ENCODE measurements around the gene CTSL.

The CTSL gene

GRCh38 chr9:87771316-87772006 lies 45.5 kb downstream of the CTSL start:
- Histone ChIP-seq H3K27ac (no peak overlapping the region), H3K79me2 (ENCODE audit: insufficient read depth, low read depth) (no peaks in the 10 kb centered on the region), H3K9ac (no peak overlapping the region), H3K4me2 (no peak overlapping the region), H4K20me1 (ENCODE audit: insufficient read depth) (no peaks in the 10 kb centered on the region), H3K4me1 (ENCODE audit: low read depth, poor library complexity, severe bottlenecking) (no peaks in the 10 kb centered on the region), H3K4me3 (IDR thresholded peaks at IDR 0.05; ENCODE audit: insufficient read depth, low read depth, low read length) (no peak overlapping the region), H2AFZ (ENCODE audit: low read depth) (no peak overlapping the region), H3K36me3 (ENCODE audit: insufficient read depth) (no peaks in the 10 kb centered on the region), H3K27me3 (ENCODE audit: insufficient read depth, low read depth) (no peaks in the 10 kb centered on the region)
- TF ChIP-seq CTCF (conservative IDR thresholded peaks at IDR 0.05; ENCODE audit: low read depth, low read length), result no peak

GRCh38 chr9:87776481-87777379 lies 50.8 kb downstream of the CTSL start:
- H3K9ac ChIP-seq, result no peak overlapping the region
- H3K27ac ChIP-seq, result no peak overlapping the region
- no peak for TF ChIP-seq CTCF (conservative IDR thresholded peaks at IDR 0.05; ENCODE audit: low read depth, low read length)
- no peaks in the 10 kb centered on the region for H3K4me1 ChIP-seq (ENCODE audit: low read depth, poor library complexity, severe bottlenecking)
- no peaks in the 10 kb centered on the region for H3K27me3 ChIP-seq (ENCODE audit: insufficient read depth, low read depth)
- H3K79me2 ChIP-seq (ENCODE audit: insufficient read depth, low read depth), result no peaks in the 10 kb centered on the region
- no peak overlapping the region for H2AFZ ChIP-seq (ENCODE audit: low read depth)
- no peaks in the 10 kb centered on the region for H3K36me3 ChIP-seq (ENCODE audit: insufficient read depth)
- H4K20me1 ChIP-seq (ENCODE audit: insufficient read depth), result no peaks in the 10 kb centered on the region
- H3K4me3 ChIP-seq (IDR thresholded peaks at IDR 0.05; ENCODE audit: insufficient read depth, low read depth, low read length), result no peak overlapping the region
- H3K4me2 ChIP-seq, result no peak overlapping the region

- TF ChIP-seq CTCF (conservative IDR thresholded peaks at IDR 0.05; ENCODE audit: low read depth, low read length), result no peak
- Histone ChIP-seq H2AFZ (ENCODE audit: low read depth) (no peak overlapping the region), H3K79me2 (ENCODE audit: insufficient read depth, low read depth) (no peaks in the 10 kb centered on the region), H3K9ac (no peak overlapping the region), H3K27ac (no peak overlapping the region), H3K36me3 (ENCODE audit: insufficient read depth) (no peaks in the 10 kb centered on the region), H4K20me1 (ENCODE audit: insufficient read depth) (no peaks in the 10 kb centered on the region), H3K4me2 (no peak overlapping the region), H3K4me1 (ENCODE audit: low read depth, poor library complexity, severe bottlenecking) (no peaks in the 10 kb centered on the region), H3K4me3 (IDR thresholded peaks at IDR 0.05; ENCODE audit: insufficient read depth, low read depth, low read length) (no peak overlapping the region), H3K27me3 (ENCODE audit: insufficient read depth, low read depth) (no peaks in the 10 kb centered on the region)
Measured at GRCh38 chr9:87778996-87779395, 53.1 kb downstream of the CTSL start.

All from KMS-11 (cell line).